Stimulated activated CD8-positive, alpha-beta memory T cell treated with anti-CD3 and anti-CD28 coated beads, Interleukin-7, amount 100 ng/mL, for 1 hour (primary cell): ENCODE data around the gene ZP2.
"Not testable (repeated sequence)": the region's sequence is repeated elsewhere in the genome, so short reads cannot be mapped to it uniquely, and the experiment has no call there.

ENCODE experiments used
- DNase-seq, 2 donors: peaks; one replicate each; pipeline ENCODE4 v3.0.0-alpha.2; 2020; ENCODE audit warnings: low read depth in 2 of 2

The ZP2 gene

DNA sequence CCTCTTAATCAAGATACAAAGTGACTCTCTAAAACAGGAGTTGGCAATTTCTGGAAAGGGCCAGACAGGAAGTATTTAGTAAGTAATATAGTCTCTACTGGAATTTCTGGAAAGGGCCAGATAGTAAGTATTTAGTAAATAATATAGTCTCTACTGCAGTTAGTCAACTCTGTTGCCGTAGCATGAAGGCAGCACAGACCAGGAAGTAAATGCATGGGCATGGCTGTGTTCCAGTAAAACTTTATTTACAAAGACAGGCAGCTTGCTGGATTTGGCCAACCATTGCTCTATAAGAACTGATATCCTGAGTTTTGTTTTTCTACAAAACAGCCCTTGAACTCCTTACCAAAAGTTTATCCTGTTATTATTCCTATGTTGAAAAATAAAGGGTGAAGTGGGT is 36.0 kb downstream of the ZP2 start:
- no peak for DNase-seq

- DNase-seq, result no peak
Observed at GRCh38 chr16:21172650-21173049, 38.7 kb downstream of the ZP2 start.

DNA sequence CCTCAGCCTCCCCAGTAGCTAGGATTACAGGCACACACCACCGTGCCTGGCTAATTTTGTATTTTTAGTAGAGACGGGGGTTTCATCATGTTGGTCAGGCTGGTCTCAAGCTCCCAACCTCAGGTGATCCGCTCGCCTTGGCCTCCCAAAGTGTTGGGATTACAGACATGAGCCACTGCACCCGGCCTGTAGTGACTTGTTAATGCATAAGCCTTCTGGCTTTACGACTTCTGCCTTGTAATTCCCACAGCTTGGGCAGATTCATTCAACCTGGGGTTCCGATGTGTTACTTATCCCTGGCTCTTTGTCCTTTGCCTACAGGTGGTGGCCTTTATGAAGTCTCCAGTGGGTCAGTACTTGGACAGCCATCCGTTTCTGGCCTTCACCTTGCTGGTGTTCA is 41.3 kb downstream of the ZP2 start:
- DNase-seq, result not testable (repeated sequence)

DNA sequence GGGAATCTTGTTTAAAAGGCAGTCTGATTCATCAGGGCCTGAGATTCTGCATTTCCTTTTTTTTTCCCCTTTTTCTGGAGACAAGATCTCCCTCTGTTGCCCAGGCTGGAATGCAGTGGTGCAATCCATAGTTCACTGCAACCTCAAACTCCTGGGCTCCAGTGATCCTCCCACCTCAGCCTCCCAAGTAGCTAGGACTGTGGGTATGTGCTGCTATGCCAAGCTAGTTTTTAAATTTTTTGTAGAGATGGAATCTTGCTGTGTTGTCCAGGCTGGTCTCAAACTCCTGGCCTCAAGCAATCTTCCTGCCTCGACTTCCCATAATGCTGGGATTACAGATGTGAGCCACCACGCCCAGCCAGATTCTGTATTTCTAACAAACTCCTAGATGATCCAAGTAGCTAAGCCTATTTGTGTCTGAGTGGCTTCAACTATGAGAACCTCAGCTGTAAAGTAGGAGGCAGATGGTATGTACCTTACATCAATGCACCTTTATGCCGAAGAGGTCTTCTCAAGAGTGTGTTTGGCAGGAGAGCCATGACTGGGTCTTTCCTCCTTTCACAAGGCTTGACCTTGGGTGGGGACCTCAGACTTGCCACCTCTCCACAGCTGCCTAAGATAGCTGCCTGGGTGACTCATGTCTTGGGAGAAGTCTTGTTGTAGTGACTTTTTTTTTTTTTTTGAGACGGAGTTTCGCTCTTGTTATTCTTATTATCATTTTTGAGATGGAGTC is 42.0 kb downstream of the ZP2 start:
- DNase-seq, result no peak

DNA sequence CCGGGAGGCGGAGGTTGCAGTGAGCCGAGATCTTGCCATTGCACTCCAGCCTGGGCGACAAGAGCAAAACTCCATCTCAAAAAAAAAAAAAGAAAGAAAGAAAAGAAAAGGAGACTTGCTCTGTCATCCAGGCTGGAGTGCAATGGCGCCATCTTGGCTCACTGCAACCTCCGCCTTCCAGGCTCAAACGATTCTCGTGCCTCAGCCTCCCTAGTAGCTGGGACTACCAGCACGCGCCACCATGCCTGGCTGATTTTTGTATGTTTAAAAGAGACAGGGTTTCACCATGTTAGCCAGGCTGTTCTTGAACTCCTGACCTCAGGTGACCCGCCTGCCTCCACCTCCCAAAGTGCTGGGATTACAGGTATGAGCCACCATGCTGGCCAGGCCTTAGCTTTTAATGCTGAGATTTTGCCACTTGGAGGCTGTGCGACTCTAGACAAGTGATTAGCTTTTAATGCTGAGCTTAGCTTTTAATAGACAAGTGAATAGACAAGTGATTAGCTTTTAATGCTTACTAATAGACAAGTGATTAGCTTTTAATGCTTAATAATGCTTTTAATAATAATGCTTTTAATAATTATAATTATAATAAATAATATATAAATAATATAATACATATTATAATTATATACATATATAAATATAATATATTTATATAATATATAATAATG is 43.3 kb downstream of the ZP2 start:
- DNase-seq, result no peak

DNA sequence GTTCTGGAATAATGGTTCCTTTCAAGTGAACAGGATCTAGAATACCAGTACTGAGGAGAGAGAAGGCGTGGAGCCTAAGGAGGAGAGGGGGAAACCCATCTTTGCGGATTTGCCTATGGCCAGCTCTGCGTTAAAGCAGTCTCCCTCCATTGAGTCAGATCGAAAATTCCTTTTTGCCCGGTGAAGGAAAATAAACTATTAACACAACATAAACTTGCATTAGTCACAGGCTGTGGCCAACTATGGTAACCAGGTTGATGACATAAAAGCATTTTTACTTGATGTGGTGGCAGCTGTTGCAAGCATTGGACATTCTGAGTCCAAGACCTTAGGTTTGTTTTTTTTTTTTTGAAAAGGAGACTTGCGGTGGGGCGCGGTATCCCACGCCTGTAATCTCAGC is 44.0 kb downstream of the ZP2 start:
- DNase-seq, result no peak

DNA sequence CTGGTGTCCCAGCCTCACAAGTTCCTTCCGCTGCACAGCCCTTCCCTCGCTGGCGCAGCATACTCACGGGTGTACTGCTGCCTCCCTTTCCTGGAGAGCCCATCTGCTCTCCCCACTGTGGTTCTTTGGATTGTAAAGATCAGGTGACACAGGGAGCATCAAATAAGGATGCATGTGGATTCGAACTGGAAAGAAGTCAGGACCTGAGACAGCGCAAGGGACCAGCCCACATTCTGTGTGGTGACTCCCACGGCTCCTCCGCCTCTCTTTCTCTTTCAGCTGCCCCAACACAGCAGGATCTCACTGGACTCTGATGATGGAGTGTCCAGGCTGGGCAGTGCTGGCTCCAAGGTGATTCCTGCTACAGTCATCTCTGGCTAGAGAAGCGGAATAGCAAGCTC is 44.8 kb downstream of the ZP2 start:
- no peak for DNase-seq

DNA sequence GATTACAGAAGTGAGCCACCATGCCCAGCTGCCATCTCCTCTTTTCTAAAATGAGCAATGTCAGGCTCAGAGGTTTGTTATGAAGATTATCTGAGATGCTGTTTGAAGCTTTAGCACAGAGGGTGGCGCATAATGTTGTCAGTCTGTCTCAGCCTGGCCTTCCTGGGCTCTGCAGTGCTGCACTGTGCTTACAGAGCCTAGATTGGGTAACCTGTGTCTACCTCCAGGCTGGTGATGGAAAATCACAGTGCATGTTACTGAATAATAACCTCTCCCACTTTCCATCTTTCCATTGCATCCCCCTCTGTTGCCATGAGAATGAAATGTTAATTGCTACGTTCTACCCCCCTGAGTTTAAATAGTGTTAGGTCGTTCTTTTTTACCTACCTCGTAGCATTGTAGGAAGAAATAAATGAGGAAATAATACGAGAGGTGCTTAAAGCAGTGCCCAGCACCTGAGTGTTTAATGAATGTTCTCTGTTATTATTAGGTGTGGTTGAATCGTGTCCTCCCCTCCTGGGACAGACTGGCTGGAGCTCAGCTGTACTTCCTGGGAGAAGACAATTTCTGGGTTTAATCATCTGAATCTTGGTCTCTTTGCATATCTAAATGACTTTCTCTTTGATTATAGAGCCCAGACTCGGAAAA is 46.7 kb downstream of the ZP2 start:
- DNase-seq, result no peak

DNA sequence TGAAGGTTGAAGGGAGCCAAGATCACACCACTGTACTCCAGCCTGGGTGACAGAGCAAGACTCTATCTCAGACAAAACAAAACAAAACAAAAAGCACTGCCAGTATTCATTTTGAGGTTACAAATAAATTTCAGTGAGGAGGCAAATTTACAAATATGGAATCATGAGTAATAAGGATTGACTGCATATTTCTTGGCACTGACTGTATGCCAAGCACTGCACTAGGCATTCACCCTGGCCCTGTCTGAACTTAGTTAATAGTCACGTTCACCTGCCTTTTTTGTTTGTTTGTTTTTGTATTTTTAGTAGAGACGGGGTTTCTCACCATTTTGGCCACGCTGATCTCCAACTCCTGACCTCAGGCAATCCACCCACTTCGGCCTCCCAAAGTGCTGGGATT is 47.8 kb downstream of the ZP2 start:
- DNase-seq, result no peak

GRCh38 chr16:21162661-21163151 is 48.7 kb downstream of the ZP2 start:
- no peak for DNase-seq

GRCh38 chr16:21161211-21161610 is 50.2 kb downstream of the ZP2 start:
- no peak for DNase-seq

GRCh38 chr16:21160276-21160675 is 51.1 kb downstream of the ZP2 start:
- no peak for DNase-seq

GRCh38 chr16:21159281-21159951 is 52.0 kb downstream of the ZP2 start:
- DNase-seq, result no peak

GRCh38 chr16:21158208-21159110 is 52.9 kb downstream of the ZP2 start, which contains the start of gene LDAF1:
TSS of gene LDAF1 (plus strand) at chr16:21158674. CDS start at chr16:21161183, 2,509 bp downstream.
- DNase-seq, result peak; percentile 50 to 55

DNA sequence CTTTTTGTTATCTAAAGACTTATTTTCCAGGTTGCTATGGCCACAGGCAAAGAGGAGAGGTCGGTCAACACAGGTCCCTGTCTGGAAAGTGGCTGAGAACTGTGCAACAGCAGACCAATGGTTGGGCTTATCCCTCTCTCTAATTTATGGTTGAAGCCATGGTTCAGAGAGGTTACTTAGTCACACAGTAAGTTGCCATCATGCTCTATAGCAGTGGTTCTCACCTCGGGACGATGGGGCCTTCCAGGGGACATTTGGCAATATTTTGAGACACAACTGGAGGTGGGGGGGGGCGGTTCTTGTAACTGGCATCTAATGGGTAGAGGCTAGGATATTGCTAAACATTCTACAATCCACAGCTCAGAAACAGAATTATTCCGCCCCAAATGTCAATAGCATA is 53.7 kb downstream of the ZP2 start:
- DNase-seq, result no peak

GRCh38 chr16:21156767-21157467 is 54.5 kb downstream of the ZP2 start:
- no peak for DNase-seq

GRCh38 chr16:21156011-21156410 is 55.4 kb downstream of the ZP2 start:
- DNase-seq, result not testable (repeated sequence)

GRCh38 chr16:21153124-21153729 is 58.1 kb downstream of the ZP2 start:
- DNase-seq, result not testable (repeated sequence)

GRCh38 chr16:21152160-21153030 is 59.0 kb downstream of the ZP2 start:
- DNase-seq, result not testable (repeated sequence)
